Measurements from ENCODE around the gene SLF2. TPM values are rescaled to one million over a fixed set of nuclear protein-coding genes. Genes with fewer than 3 reads are reported as not detected.
A peak's percentile ranks its signal among the peaks of the same experiment; 100 is the strongest.

SLF2 gene
- total and polyA plus RNA-seq, 2 of the 13 experiments (the other 11 are each of a cell fraction or from before 2014, with no cell fraction given), result 12.2 to 48.1 TPM

DNA sequence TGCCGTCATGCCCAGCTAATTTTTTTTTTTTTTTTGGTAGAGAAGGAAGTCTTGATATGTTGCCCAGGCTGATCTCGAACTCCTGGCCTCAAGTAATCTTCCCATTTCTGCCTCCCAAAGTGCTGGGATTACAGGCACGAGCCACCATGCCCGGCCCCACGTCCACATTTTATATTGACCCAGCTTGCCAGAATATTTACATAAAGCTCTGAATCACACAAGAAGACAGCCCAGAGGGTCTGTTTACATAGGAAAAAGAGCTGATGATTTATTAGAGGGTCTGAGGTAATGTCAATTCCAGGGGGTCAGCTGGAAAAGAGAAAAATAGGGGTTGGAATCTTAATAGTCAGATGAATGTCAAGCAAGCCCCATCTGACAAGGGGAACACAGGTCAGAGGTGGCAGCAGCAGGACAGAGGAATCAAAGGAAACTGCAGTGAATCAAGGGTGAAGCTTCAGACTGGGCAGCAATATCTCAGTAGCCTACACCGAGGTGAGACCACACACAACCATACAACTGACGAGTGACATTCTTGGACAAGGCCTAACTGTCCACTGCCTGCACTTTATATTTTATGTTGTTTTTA lies 15.8 kb upstream of the SLF2 start (continued):
- TF ChIP-seq, protein P1, sequence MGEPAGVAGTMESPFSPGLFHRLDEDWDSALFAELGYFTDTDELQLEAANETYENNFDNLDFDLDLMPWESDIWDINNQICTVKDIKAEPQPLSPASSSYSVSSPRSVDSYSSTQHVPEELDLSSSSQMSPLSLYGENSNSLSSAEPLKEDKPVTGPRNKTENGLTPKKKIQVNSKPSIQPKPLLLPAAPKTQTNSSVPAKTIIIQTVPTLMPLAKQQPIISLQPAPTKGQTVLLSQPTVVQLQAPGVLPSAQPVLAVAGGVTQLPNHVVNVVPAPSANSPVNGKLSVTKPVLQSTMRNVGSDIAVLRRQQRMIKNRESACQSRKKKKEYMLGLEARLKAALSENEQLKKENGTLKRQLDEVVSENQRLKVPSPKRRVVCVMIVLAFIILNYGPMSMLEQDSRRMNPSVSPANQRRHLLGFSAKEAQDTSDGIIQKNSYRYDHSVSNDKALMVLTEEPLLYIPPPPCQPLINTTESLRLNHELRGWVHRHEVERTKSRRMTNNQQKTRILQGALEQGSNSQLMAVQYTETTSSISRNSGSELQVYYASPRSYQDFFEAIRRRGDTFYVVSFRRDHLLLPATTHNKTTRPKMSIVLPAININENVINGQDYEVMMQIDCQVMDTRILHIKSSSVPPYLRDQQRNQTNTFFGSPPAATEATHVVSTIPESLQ (CRISPR knock-in tag; conservative IDR thresholded peaks at IDR 0.05), result no peak
- TF ChIP-seq MAF1 (CRISPR knock-in tag; IDR thresholded peaks at IDR 0.05; ENCODE audit: borderline replicate concordance), result no peak
- TF ChIP-seq TBP (CRISPR knock-in tag; IDR thresholded peaks at IDR 0.05), result no peak
- TF ChIP-seq TGIF2 (CRISPR knock-in tag; IDR thresholded peaks at IDR 0.05), result no peak
- no peak for TF ChIP-seq NFATC3 (CRISPR knock-in tag; IDR thresholded peaks at IDR 0.05)
- TF ChIP-seq, protein P2, sequence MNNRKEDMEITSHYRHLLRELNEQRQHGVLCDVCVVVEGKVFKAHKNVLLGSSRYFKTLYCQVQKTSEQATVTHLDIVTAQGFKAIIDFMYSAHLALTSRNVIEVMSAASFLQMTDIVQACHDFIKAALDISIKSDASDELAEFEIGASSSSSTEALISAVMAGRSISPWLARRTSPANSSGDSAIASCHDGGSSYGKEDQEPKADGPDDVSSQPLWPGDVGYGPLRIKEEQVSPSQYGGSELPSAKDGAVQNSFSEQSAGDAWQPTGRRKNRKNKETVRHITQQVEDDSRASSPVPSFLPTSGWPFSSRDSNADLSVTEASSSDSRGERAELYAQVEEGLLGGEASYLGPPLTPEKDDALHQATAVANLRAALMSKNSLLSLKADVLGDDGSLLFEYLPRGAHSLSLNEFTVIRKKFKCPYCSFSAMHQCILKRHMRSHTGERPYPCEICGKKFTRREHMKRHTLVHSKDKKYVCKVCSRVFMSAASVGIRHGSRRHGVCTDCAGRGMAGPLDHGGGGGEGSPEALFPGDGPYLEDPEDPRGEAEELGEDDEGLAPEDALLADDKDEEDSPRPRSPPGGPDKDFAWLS (CRISPR knock-in tag; IDR thresholded peaks at IDR 0.05; ENCODE audit: borderline replicate concordance), result no peak
- TF ChIP-seq, protein P3, sequence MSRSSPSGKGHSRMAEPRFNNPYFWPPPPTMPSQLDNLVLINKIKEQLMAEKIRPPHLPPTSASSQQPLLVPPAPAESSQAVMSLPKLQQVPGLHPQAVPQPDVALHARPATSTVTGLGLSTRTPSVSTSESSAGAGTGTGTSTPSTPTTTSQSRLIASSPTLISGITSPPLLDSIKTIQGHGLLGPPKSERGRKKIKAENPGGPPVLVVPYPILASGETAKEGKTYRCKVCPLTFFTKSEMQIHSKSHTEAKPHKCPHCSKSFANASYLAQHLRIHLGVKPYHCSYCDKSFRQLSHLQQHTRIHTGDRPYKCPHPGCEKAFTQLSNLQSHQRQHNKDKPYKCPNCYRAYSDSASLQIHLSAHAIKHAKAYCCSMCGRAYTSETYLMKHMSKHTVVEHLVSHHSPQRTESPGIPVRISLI (CRISPR knock-in tag; IDR thresholded peaks at IDR 0.05; ENCODE audit: borderline replicate concordance), result no peak
- TF ChIP-seq SPEN (CRISPR knock-in tag; IDR thresholded peaks at IDR 0.05; ENCODE audit: low read depth), result 0 out of 2 replicates have a peak, but pooled peaks have one; percentile 47
- TF ChIP-seq, protein P4, sequence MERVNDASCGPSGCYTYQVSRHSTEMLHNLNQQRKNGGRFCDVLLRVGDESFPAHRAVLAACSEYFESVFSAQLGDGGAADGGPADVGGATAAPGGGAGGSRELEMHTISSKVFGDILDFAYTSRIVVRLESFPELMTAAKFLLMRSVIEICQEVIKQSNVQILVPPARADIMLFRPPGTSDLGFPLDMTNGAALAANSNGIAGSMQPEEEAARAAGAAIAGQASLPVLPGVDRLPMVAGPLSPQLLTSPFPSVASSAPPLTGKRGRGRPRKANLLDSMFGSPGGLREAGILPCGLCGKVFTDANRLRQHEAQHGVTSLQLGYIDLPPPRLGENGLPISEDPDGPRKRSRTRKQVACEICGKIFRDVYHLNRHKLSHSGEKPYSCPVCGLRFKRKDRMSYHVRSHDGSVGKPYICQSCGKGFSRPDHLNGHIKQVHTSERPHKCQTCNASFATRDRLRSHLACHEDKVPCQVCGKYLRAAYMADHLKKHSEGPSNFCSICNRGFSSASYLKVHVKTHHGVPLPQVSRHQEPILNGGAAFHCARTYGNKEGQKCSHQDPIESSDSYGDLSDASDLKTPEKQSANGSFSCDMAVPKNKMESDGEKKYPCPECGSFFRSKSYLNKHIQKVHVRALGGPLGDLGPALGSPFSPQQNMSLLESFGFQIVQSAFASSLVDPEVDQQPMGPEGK (CRISPR knock-in tag; IDR thresholded peaks at IDR 0.05), result no peak
- TF ChIP-seq ZKSCAN5 (CRISPR knock-in tag; IDR thresholded peaks at IDR 0.05), result no peak
- peak; percentile 39 for TF ChIP-seq SKI (IDR thresholded peaks at IDR 0.05; ENCODE audit: partially characterized antibody)
- no peak for TF ChIP-seq XRCC5 (optimal IDR thresholded peaks at IDR 0.05; ENCODE audit: low read length)
- TF ChIP-seq BORCS8-MEF2B (CRISPR knock-in tag; IDR thresholded peaks at IDR 0.05), result no peak
- no peak for TF ChIP-seq GZF1 (CRISPR knock-in tag; IDR thresholded peaks at IDR 0.05)
- no peak for TF ChIP-seq ZNF235 (CRISPR knock-in tag; IDR thresholded peaks at IDR 0.05; ENCODE audit: borderline replicate concordance)
- TF ChIP-seq, protein P5, sequence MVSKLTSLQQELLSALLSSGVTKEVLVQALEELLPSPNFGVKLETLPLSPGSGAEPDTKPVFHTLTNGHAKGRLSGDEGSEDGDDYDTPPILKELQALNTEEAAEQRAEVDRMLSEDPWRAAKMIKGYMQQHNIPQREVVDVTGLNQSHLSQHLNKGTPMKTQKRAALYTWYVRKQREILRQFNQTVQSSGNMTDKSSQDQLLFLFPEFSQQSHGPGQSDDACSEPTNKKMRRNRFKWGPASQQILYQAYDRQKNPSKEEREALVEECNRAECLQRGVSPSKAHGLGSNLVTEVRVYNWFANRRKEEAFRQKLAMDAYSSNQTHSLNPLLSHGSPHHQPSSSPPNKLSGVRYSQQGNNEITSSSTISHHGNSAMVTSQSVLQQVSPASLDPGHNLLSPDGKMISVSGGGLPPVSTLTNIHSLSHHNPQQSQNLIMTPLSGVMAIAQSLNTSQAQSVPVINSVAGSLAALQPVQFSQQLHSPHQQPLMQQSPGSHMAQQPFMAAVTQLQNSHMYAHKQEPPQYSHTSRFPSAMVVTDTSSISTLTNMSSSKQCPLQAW (CRISPR knock-in tag; IDR thresholded peaks at IDR 0.05), result peak; percentile 81
- TF ChIP-seq, protein P6, sequence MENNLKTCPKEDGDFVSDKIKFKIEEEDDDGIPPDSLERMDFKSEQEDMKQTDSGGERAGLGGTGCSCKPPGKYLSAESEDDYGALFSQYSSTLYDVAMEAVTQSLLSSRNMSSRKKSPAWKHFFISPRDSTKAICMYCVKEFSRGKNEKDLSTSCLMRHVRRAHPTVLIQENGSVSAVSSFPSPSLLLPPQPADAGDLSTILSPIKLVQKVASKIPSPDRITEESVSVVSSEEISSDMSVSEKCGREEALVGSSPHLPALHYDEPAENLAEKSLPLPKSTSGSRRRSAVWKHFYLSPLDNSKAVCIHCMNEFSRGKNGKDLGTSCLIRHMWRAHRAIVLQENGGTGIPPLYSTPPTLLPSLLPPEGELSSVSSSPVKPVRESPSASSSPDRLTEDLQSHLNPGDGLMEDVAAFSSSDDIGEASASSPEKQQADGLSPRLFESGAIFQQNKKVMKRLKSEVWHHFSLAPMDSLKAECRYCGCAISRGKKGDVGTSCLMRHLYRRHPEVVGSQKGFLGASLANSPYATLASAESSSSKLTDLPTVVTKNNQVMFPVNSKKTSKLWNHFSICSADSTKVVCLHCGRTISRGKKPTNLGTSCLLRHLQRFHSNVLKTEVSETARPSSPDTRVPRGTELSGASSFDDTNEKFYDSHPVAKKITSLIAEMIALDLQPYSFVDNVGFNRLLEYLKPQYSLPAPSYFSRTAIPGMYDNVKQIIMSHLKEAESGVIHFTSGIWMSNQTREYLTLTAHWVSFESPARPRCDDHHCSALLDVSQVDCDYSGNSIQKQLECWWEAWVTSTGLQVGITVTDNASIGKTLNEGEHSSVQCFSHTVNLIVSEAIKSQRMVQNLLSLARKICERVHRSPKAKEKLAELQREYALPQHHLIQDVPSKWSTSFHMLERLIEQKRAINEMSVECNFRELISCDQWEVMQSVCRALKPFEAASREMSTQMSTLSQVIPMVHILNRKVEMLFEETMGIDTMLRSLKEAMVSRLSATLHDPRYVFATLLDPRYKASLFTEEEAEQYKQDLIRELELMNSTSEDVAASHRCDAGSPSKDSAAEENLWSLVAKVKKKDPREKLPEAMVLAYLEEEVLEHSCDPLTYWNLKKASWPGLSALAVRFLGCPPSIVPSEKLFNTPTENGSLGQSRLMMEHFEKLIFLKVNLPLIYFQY (CRISPR knock-in tag; IDR thresholded peaks at IDR 0.05; ENCODE audit: borderline replicate concordance), result peak; percentile 62; the same call in 1 of the 2 replicates

Measured in HepG2 (cell line).